Endothelial cell of umbilical vein (primary cell): ENCODE measurements around the gene SOX13. TPM values are rescaled to one million over a fixed set of nuclear protein-coding genes. Genes with fewer than 3 reads are reported as not detected.

Experiments
- BruUV-seq: library from RNA; stranded (reverse); fragments of 400-500 nt; replicated peaks from 2 replicates; lab custom pipeline; 2021; lab: Mats Ljungman, UMichigan
- CTCF ChIA-PET: fragments of 300-600, 350-600 bp; sonication (Branson Sonifier 250); formaldehyde crosslinking; loops from one replicate; lab custom pipeline; 2021; ENCODE audit warnings: antibody characterized with exemption, inconsistent platforms; lab: Charles Lee
- POLR2A ChIA-PET: fragments of 300-600, 350-600 bp; sonication (Branson Sonifier 250); formaldehyde crosslinking; loops from one replicate; lab custom pipeline; 2021; ENCODE audit warnings: antibody characterized with exemption, inconsistent platforms; lab: Charles Lee
- DNase-seq: peaks from one replicate; pipeline ENCODE4 v3.0.0-alpha.2; 2011; ENCODE audit warnings: low read depth, low spot score
- FAIRE-seq: peaks from 2 replicates; lab custom pipeline; 2011; peaks lifted over from hg19 to GRCh38; lab: Jason Lieb, UNC
- H2AFZ ChIP-seq: 2 replicates; pipeline ENCODE4 v1.6.0; 2012; ENCODE audit warnings: low read depth, low read length, control low read depth, inconsistent platforms
- H3K27ac ChIP-seq: 2 replicates; pipeline ENCODE4 v1.5.1; 2011; ENCODE audit warnings: low read depth, mild to moderate bottlenecking, control low read depth, low read length, moderate library complexity; ENCODE audit not compliant: insufficient read depth
- H3K27me3 ChIP-seq, 2 experiments: 2 replicates each; pipeline versions ENCODE4 v1.6.0 to v1.6.1; 2011; ENCODE audit warnings: low read length in 2 of 2, mixed read lengths in 1 of 2; ENCODE audit not compliant: control insufficient read depth in 2 of 2, insufficient read depth in 2 of 2
- H3K36me3 ChIP-seq, 2 experiments: 2 replicates in 1 of 2; 3 replicates in 1 of 2; pipeline ENCODE4 v1.5.1; 2011; ENCODE audit warnings: low read length in 2 of 2, mild to moderate bottlenecking in 1 of 2, moderate library complexity in 1 of 2; ENCODE audit not compliant: control insufficient read depth in 2 of 2, insufficient read depth in 2 of 2; ENCODE audit errors: extremely low read depth in 1 of 2
- H3K4me1 ChIP-seq: 3 replicates; pipeline ENCODE4 v1.5.1; 2011; ENCODE audit warnings: mild to moderate bottlenecking, low read length; ENCODE audit not compliant: control insufficient read depth, insufficient read depth; ENCODE audit errors: extremely low read depth
- H3K4me2 ChIP-seq: 2 replicates; pipeline ENCODE4 v1.6.1; 2011; ENCODE audit warnings: low read length, control low read depth, mixed read lengths; ENCODE audit not compliant: insufficient read depth
- H3K4me3 ChIP-seq, 3 experiments: fragments of 200-600 bp in 1 of 3; sonication (generic), shearing (Covaris generic) in 1 of 3; replicated peaks in 1 of 3; 2 replicates each; pipeline ENCODE4 v1.5.1; 2011 to 2016; ENCODE audit warnings: control low read depth in 3 of 3, low read length in 3 of 3, mild to moderate bottlenecking in 2 of 3, inconsistent platforms in 1 of 3, low read depth in 1 of 3, moderate library complexity in 1 of 3; ENCODE audit not compliant: insufficient read depth in 1 of 3
- H3K79me2 ChIP-seq: 2 replicates; pipeline ENCODE4 v1.6.0; 2012; ENCODE audit warnings: low read length, inconsistent platforms; ENCODE audit not compliant: control insufficient read depth, insufficient read depth
- H3K9ac ChIP-seq: replicated peaks from 2 replicates; pipeline ENCODE3; 2011; ENCODE audit warnings: low read length, control low read depth; ENCODE audit not compliant: insufficient read depth; ENCODE audit errors: extremely low read depth
- H3K9me1 ChIP-seq: replicated peaks from 3 replicates; pipeline ENCODE4 v1.6.0; 2011; ENCODE audit warnings: mild to moderate bottlenecking, low read length; ENCODE audit not compliant: control insufficient read depth, insufficient read depth; ENCODE audit errors: extremely low read depth
- H3K9me3 ChIP-seq: replicated peaks from 2 replicates; pipeline ENCODE4 v1.5.1; 2012; ENCODE audit warnings: low read length, inconsistent platforms; ENCODE audit not compliant: control insufficient read depth, insufficient read depth
- H4K20me1 ChIP-seq: replicated peaks from 2 replicates; pipeline ENCODE3; 2011; ENCODE audit warnings: mild to moderate bottlenecking, low read length; ENCODE audit not compliant: control insufficient read depth, insufficient read depth; ENCODE audit errors: extremely low read depth
- CTCF ChIP-seq, 2 donors: IDR thresholded peaks; 1 replicate in 1 of 2; 2 replicates in 1 of 2; pipeline ENCODE4 v1.5.1; 2011; ENCODE audit warnings: low read length in 2 of 2, mild to moderate bottlenecking in 2 of 2, moderate library complexity in 2 of 2, control low read depth in 1 of 2, inconsistent platforms in 1 of 2, low read depth in 1 of 2; ENCODE audit not compliant: insufficient read depth in 1 of 2; ENCODE audit errors: extremely low read depth in 1 of 2
- EZH2 ChIP-seq: IDR thresholded peaks from 2 replicates; pipeline ENCODE4 v1.6.1; 2012; ENCODE audit warnings: borderline replicate concordance, low read depth, mild to moderate bottlenecking, moderate library complexity, low read length, inconsistent platforms; ENCODE audit not compliant: severe bottlenecking
- FOS ChIP-seq: IDR thresholded peaks from 2 replicates; pipeline ENCODE4 v1.6.1; 2011; ENCODE audit warnings: mild to moderate bottlenecking, low read length, moderate library complexity, borderline replicate concordance; ENCODE audit not compliant: insufficient read depth
- GATA2 ChIP-seq: IDR thresholded peaks from 2 replicates; pipeline ENCODE4 v1.7.0; 2011; ENCODE audit warnings: low read depth, mild to moderate bottlenecking, moderate library complexity, mixed read lengths, low read length; ENCODE audit not compliant: insufficient read length, insufficient read depth
- JUN ChIP-seq: IDR thresholded peaks from 2 replicates; pipeline ENCODE4 v1.6.1; 2011; ENCODE audit warnings: borderline replicate concordance, low read depth; ENCODE audit not compliant: insufficient read length, insufficient read depth
- MAX ChIP-seq: IDR thresholded peaks from 2 replicates; pipeline ENCODE4 v1.6.1; 2011; ENCODE audit not compliant: insufficient read depth, insufficient read length
- MYC ChIP-seq: IDR thresholded peaks from one replicate; pipeline ENCODE4 v1.6.1; 2011; ENCODE audit warnings: mild to moderate bottlenecking, low read depth, low read length
- POLR2A ChIP-seq: IDR thresholded peaks from 2 replicates; pipeline ENCODE4 v1.6.1; 2012; ENCODE audit warnings: low read depth, mild to moderate bottlenecking, control low read depth, low read length
- POLR2AphosphoS5 ChIP-seq: IDR thresholded peaks from 2 replicates; pipeline ENCODE4 v1.6.1; 2012; ENCODE audit warnings: low read depth, mild to moderate bottlenecking, control low read depth, low read length, moderate library complexity; ENCODE audit not compliant: insufficient read depth
- dilution Hi-C: fragments of 300-500 bp; cut with MboI; formaldehyde crosslinking; loops from one replicate; pipeline ENCODE4 v1.15.0; 2019; ENCODE audit warnings: low sequenced_read_pairs; ENCODE audit not compliant: extremely low pct_ligation_motif_present
- intact Hi-C: fragments of 100-400 bp; cut with micrococcal nuclease; formaldehyde crosslinking; loops from one replicate; pipeline ENCODE4 v1.10.0; 2022
- polyA plus RNA-seq, 4 experiments: library from polyadenylated mRNA; depleted of rRNA in 3 of 4; stranded (reverse) in 3 of 4; unstranded in 1 of 4; fragments of >200 nt; gene quantifications; 2 replicates each; pipeline versions ENCODE4 v1.2.1 to v1.2.3, GENCODE V29; 2011 to 2012; ENCODE audit warnings: missing spikeins in 1 of 4
- total RNA-seq: library from RNA; stranded (reverse); gene quantifications from 2 replicates; pipeline ENCODE4 v1.2.3, GENCODE V29; 2021

SOX13 gene
- total and polyA plus RNA-seq, 2 donors (not counting 3 experiments of a cell fraction or from before 2014, with no cell fraction given), result 40.8 to 57.7 TPM

- H3K79me2 ChIP-seq, result no peaks in the 10 kb centered on the region
- FAIRE-seq (no peak), DNase-seq (no peak)
- dilution Hi-C loops (loop anchor here (25.0 kb wide), 1 partner anchor 278 kb away; the partner anchor contains the start of gene SNRPE), intact Hi-C loops (no loop called here)
- H3K27ac ChIP-seq, result no peak overlapping the region
- no peak overlapping the region for H3K4me2 ChIP-seq
- no peak overlapping the region for H2AFZ ChIP-seq
- H3K27me3 ChIP-seq, result no peaks in the 10 kb centered on the region
- H4K20me1 ChIP-seq, result no peaks in the 10 kb centered on the region
- H3K9me1 ChIP-seq, result no peaks in the 10 kb centered on the region
- H3K36me3 ChIP-seq, result peaks cover 0 to 3% of the 10 kb centered on the region in 2 experiments
- ChIA-PET POLR2A (no interaction called here), CTCF (interaction anchor here (1.6 kb wide), 2 partner anchors 12 to 269 kb away, joined by 4 to 7 read pairs; no protein-coding TSS in a partner anchor)
- no TSS peak for BruUV-seq
- H3K4me1 ChIP-seq, result no peaks in the 10 kb centered on the region
- no peak overlapping the region for H3K9ac ChIP-seq
- TF ChIP-seq FOS (no peak), GATA2 (no peak), MYC (no peak), POLR2AphosphoS5 (no peak), MAX (no peak), CTCF (IDR thresholded peaks at IDR 0.05; ENCODE audit: extremely low read depth in 1 of 2, insufficient read depth in 1 of 2, low read depth in 1 of 2, low read length in 2 of 2) (no peak), EZH2 (no peak), JUN (no peak), POLR2A (no peak)
- no peaks in the 10 kb centered on the region for H3K9me3 ChIP-seq
- no peak overlapping the region for H3K4me3 ChIP-seq
Measured at GRCh38 chr1:204139952-204140351, 67.0 kb downstream of the SOX13 start.
